Skeletal muscle cell (primary cell): ENCODE results near the gene KBTBD4.
"Not testable (repeated sequence)": the region's sequence is repeated elsewhere in the genome, so short reads cannot be mapped to it uniquely, and the experiment has no call there.

Experiments
- DNase-seq: peaks from one replicate; pipeline ENCODE4 v3.0.0-alpha.2; 2010; ENCODE audit warnings: low read depth
- H3K4me3 ChIP-seq: 2 replicates; pipeline ENCODE4 v1.5.1; 2011; ENCODE audit warnings: low read depth, mild to moderate bottlenecking, control low read depth, low read length, moderate library complexity

The KBTBD4 gene

DNA sequence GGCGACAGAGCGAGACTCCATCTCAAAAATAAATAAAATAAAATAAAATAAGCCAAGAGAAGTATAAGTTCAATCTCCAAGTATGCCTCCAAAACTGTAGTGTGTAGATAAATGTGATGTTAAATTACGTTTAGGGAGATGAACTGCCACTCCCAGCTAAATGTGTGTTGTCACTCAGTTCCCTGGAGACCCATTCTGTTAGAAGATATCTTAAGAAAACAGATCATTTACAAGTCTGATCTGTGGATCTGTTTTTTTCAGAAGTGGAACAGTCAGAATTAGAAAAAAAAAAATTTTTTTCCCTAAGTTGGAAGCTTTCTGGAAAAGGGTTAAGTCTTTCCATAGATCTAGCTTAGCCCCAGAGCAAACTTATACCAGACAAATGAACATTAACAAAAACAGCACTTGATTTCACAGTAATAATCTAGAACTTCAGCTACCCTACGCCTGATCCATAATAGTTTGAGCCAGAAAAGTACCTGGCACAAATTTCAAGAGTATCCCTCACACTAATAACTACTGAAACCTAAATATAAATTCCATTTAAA is 44.0 kb downstream of the KBTBD4 start:
- DNase-seq: no peak
- no peak overlapping the region for H3K4me3 ChIP-seq

DNA sequence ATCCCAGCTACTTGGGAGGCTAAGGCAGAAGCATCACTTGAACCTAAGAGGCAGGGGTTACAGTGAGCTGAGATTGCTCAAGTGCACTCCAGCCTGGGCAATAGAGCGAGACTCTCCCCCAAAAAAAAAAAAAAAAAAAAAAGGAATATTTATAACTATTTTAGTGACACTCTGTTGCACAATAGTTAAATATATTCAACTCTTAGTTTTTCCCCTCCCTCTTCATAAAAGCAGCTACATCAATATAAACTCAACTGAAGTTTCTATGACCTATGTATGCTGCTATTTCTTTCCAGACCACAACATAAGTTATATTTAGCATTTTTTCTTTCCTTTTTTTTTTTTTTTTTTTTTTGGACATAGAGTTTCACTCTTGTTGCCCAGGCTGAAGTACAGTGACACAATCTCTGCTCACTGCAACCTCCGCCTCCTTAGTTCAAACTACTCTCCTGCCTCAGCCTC is 45.0 kb downstream of the KBTBD4 start:
- no peak for DNase-seq

DNA sequence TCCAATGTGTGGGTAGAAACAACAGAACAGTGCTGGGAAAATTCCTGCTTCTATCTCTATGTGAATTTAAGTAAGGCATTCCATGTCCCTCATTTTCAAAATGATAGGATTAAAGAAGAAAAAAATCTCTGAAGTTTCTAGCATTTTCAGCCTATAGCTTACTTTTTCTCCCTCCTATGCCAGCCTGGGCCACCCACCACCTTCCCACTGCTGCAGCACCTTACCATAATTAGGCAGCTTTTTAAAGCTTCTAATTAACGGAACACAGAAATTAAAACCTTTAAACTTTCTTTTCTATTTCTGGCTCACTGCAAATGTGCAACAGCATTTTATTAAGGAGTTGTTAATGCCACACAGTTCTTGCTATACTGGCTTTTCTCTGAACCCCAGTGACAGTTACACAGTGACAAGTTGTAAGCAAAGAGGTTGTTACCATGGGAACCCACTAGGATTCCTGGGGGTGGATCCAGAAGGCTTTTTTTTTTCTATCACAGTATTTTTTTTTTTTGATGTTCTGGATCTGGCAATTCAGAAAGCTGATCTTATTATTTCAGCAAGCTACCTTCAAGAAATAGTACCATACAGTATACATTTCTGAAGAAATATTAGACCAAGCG is 46.1 kb downstream of the KBTBD4 start:
- H3K4me3 ChIP-seq: no peak overlapping the region

More for the DNA sequence above, 45.0 kb downstream of the KBTBD4 start:
- H3K4me3 ChIP-seq: no peak overlapping the region

DNA sequence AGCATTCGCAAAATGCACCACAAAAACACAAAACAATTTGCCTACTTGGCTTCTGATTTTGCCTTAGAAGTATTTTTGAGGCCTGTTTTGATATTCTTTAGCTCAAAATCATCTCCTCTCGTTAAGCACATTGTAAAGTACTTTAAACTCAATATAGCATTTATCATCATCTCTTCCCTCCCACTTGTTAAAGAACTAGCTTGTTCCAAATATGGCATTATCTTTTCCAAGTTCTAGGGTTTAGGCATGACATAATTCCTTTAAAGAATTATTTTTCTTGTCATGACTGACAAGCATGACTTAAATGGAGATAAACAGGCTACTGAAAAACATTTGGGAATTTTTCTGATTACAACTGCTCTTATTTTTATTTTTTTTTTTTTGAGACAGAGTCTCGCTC is 47.1 kb downstream of the KBTBD4 start:
- DNase-seq: no peak
- H3K4me3 ChIP-seq: no peak overlapping the region

More for the DNA sequence above, 46.1 kb downstream of the KBTBD4 start:
- DNase-seq: no peak

DNA sequence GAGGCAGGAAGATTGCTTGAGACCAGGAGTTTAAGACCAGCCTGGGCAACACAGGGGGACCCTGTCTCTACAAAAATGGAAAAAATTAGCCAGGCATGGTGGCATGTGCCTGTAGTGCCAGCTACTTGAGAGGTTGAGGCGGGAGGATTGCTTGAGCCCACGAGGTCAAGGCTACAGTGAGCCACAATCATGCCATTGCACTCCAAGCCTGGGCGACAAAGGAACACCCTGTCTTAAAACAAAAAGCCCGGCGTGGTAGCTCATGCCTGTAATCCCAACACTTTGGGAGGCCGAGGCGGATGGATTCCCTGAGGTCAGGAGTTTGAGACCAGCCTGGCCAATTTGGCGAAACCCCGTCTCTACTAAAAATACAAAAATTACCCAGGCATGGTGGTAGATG is 48.0 kb downstream of the KBTBD4 start:
- H3K4me3 ChIP-seq, DNase-seq: not testable (repeated sequence)

DNA sequence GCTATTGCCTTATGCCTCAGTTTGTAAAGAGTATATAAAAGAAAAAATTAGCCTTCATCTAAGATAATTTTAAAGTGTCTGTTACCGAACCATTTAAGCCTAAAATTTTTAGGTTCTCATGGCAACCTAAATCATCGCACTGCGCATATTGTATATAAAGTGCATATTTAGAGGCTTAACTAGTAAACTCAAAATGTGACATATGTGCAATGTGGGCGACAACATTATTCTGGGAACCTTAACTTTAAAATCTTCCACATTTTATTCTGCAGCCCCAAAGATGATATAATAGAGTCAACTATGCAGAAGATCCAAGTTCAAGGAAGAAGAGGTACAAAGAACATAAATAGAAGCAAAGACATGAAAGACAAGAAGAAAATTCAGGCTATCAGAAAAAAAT is 48.8 kb downstream of the KBTBD4 start:
- DNase-seq: no peak
- H3K4me3 ChIP-seq: no peak overlapping the region

DNA sequence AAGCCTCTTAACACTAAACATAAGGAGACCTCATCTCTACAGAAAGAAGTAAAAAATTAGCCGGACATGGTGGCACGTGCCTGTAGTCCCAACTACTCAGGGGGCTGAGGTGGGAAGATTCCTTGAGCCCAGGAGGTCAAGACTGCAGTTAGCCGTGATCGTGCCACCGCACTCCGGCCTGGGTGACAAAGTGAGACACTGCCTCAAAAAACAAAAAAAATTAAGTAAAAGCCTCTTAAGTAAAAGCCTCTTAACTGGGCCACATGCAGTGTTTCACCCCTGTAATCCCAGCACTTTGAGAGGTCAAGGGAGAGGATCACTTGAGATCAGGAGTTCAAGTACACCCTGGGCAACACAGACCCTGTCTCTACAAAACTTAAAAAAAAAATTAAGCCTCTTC is 51.6 kb downstream of the KBTBD4 start:
- no peak overlapping the region for H3K4me3 ChIP-seq
- DNase-seq: no peak

DNA sequence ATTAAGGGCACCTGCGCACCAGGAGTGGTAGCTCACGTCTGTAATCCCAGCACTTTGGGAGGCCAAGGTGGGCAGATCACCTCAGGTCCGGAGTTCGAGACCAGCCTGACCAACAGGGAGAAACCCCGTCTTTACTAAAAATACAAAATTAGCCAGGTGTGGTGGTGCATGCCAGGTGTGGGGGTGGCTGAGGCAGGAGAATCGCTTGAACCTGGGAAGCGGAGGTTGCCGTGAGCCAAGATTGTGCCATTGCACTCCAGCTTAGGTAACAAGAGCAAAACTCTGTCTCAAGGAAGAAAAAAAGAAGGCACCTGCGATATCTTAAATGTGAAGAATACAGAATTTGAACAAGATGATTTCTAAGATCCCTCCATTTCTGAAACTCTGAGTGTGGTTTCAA is 52.7 kb downstream of the KBTBD4 start:
- not testable (repeated sequence) for H3K4me3 ChIP-seq, DNase-seq

DNA sequence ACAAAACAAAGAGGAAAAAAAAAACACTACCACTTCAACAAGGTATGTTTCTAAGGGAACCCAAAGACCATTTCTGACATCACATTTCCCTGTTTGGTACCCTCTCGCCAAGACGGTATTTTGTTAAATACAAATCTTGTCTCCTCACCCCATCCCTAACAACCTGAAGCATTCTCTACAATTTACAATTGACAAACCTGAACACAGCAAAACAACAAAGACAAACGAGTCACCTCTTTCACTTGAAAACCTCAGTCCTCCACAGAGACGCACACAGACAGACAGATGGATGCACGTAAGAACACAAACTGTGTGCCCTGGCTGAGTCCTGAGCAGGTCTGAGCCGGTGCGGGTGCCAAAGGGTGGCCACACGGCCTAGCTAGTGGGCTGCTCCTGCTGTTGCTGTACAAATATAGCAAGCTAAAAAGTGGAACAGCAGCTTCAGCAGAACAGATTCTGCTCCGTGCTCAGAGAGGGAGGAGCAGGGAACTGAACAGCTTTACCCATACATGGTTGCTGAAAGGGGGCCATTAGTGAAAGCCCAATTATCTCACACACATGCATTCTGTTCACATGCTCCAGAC is 54.4 kb downstream of the KBTBD4 start:
- DNase-seq: no peak
- H3K4me3 ChIP-seq: no peak overlapping the region

DNA sequence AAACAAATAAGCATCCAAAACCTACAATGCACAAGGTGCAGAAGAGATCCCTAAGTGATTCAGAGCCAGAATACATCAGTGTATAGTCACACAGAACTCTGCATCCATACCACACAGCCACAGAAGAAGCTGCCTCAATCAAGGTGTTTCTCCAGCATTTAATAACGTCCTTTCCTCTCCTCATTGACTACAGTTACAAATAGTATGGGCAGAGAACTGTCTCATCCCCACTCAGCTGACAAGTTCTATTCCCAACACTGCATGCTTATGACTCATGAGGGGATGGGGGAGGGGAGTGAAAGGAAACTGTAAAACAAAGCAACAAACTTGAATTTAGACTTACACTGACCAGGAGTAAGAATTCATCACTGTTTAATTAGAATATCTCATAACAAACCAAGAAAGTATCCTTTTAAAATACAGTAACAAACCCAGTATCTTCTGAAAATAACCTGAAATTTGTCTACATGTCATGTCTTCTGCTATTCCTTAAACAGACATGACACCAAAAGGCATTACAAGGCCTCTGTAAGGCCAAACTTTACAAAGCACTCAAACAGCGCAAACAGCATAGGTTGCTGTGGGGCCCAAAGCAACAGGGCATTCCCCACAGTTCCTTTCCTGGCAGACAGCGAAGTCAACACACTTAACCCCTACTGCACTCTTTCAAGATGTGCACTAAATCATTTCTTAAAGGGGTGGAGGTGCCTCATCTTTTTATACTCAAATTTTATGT is 55.1 kb downstream of the KBTBD4 start:
- H3K4me3 ChIP-seq: no peak overlapping the region
- DNase-seq: peak; percentile 62
